Stimulated activated CD8-positive, alpha-beta memory T cell treated with anti-CD3 and anti-CD28 coated beads, Interleukin-4, amount 100 ng/mL, for 1 hour (primary cell): ENCODE data around the gene PRKAG2.
"Not testable (repeated sequence)": the region's sequence is repeated elsewhere in the genome, so short reads cannot be mapped to it uniquely, and the experiment has no call there.

Experiments used
- DNase-seq, 2 donors: peaks; one replicate each; pipeline ENCODE4 v3.0.0-alpha.2; 2020; ENCODE audit warnings: low read depth in 2 of 2, low spot score in 1 of 2

The PRKAG2 gene

GRCh38 chr7:151852486-151853396, 24.2 kb downstream of the PRKAG2 start:
- DNase-seq, result no peak

- no peak for DNase-seq
Measured at GRCh38 chr7:151851782-151852181, 25.1 kb downstream of the PRKAG2 start.

- no peak for DNase-seq
Measured at GRCh38 chr7:151851145-151851751, 25.7 kb downstream of the PRKAG2 start.

- no peak for DNase-seq
Measured at GRCh38 chr7:151850491-151851124, 26.3 kb downstream of the PRKAG2 start.

GRCh38 chr7:151849879-151850260, 27.0 kb downstream of the PRKAG2 start:
- no peak for DNase-seq

- no peak for DNase-seq
Measured at GRCh38 chr7:151849008-151849878, 27.7 kb downstream of the PRKAG2 start.

GRCh38 chr7:151847681-151848081, 29.2 kb downstream of the PRKAG2 start:
- no peak for DNase-seq

- no peak for DNase-seq
Measured at GRCh38 chr7:151847136-151847535, 29.8 kb downstream of the PRKAG2 start.

- DNase-seq, result no peak
Measured at GRCh38 chr7:151845412-151846205, 31.3 kb downstream of the PRKAG2 start.

GRCh38 chr7:151844825-151845200, 32.1 kb downstream of the PRKAG2 start:
- no peak for DNase-seq

- DNase-seq, result no peak
Measured at GRCh38 chr7:151844071-151844824, 32.7 kb downstream of the PRKAG2 start.

- DNase-seq, result no peak
Measured at GRCh38 chr7:151843181-151843580, 33.7 kb downstream of the PRKAG2 start.

- DNase-seq, result not testable (repeated sequence)
Measured at GRCh38 chr7:151841395-151842051, 35.4 kb downstream of the PRKAG2 start.

- no peak for DNase-seq
Measured at GRCh38 chr7:151840088-151840910, 36.6 kb downstream of the PRKAG2 start.

- no peak for DNase-seq
Measured at GRCh38 chr7:151839451-151839921, 37.4 kb downstream of the PRKAG2 start.

GRCh38 chr7:151838861-151839381, 38.0 kb downstream of the PRKAG2 start:
- DNase-seq, result peak; percentile 11 to 13

- DNase-seq, result no peak
Measured at GRCh38 chr7:151838072-151838471, 38.8 kb downstream of the PRKAG2 start.
